NAMALWA (cell line): ENCODE results near the gene KCTD4.
"Not testable (repeated sequence)": the region's sequence is repeated elsewhere in the genome, so short reads cannot be mapped to it uniquely, and the experiment has no call there.

ENCODE experiments used
- DNase-seq: peaks from one replicate; pipeline ENCODE4 v3.0.0-alpha.2; 2015; ENCODE audit warnings: low spot score

The KCTD4 gene

DNA sequence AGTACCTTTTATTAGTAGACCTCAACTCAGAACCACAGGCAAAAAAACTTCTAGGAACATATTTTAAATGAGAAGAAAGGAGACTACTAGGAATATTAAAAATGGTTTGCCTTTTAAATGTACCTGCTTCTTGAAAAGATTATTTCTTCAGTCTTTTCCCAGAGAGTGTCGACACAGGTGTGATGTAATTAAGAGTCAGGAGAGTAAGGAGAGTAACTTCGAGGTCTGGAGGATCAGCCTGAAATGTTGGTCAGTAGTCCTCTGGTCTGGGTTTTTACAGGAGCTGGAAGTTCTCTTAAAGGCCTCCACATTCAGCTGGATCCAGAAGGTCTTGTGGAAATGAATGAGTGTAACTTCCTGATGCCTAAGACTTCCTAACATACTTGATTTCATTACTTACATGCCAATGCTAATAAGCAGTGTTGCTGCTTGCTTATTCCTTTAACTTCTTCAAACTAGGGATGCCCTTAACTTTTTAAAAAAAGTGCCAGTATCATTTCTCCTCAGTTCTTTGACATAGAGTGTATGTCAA is at the start of gene KCTD4:
TSS of gene KCTD4 (minus strand) at position 345 of the 532 bp plus-strand sequence. CDS start 6,478 bp downstream, outside the sequence.
- no peak for DNase-seq

DNA sequence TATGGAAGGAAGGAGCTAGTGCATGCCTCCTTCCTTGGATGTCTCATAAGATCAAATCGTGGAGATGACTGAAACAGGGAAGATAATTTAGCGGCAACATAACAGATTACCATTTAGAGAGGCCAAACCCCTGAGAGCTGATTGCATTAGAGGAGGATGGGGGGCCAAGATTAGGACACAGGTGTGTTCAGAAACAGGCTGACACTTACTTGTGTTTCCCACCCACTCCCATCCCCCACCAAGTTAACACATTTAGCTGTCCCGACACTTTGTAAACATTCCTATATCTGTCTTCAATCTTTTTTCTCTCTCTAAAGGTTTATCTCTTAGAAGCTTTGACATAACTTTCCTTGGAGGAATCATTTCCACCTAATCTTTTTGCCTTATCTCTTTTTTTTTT is 48.8 kb upstream of the KCTD4 start:
- no peak for DNase-seq

GRCh38 chr13:45244736-45245135 is 43.9 kb upstream of the KCTD4 start:
- not testable (repeated sequence) for DNase-seq

DNA sequence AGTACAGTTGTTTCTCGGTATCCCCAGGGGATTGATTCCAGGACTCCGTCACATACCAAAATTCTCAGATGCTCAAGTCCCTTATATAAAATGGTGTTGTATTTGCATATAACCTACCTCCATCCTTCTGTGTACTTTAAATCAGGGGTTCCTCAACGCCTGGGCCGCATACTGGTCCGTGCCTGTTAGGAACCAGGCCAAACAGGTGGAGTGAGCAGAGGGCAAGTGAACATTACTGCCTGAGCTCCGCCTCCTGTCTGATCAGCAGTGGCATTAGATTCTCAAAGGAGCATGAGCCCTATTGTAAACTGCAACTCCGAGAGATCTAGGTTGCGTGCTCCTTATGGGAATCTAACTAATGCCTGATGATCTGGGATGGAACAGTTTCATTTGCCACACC is 42.2 kb upstream of the KCTD4 start:
- DNase-seq: no peak

DNA sequence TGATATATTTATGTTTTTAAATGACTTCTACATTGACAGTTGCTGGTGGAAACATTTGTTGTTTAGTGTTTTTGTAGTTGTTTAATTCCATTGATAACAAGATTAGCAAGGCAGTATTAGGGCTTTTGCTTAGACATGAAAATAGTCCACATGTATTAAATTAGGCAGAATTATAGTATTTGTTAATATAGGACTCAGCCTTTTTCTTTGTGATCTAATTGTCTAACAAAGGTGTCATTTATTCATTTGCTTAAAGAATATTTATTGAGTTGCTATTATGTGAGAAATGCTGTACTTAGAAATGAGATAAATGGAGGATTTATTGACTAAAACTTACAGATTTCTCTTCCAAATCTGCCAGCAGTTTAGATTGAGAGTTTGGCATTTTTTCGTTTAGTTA is 41.7 kb upstream of the KCTD4 start:
- no peak for DNase-seq

DNA sequence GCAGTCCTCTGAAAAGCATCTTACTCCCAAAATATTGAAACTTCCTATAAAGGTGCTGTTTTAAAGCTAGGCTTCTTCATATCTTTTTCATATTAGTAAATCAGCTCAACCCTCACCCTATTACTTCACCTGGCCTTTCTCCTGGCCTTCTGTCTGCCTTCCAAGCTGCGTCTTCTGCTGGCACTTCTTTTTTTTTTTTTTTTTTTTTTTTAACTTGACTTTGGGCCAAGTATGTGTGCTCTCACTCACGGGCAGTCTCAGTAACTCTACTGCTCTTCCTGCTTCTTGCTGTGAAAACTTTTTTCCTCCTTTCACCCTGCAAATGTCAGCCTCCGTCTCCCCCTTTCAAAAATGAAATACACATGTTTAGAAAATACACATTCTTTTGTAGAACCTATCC is 41.2 kb upstream of the KCTD4 start:
- DNase-seq: peak; percentile 11

- no peak for DNase-seq
Observed at GRCh38 chr13:45240143-45240542, 39.3 kb upstream of the KCTD4 start.

GRCh38 chr13:45238945-45239795 is 38.3 kb upstream of the KCTD4 start:
- DNase-seq: no peak

GRCh38 chr13:45232591-45232990 is 31.7 kb upstream of the KCTD4 start:
- no peak for DNase-seq

DNA sequence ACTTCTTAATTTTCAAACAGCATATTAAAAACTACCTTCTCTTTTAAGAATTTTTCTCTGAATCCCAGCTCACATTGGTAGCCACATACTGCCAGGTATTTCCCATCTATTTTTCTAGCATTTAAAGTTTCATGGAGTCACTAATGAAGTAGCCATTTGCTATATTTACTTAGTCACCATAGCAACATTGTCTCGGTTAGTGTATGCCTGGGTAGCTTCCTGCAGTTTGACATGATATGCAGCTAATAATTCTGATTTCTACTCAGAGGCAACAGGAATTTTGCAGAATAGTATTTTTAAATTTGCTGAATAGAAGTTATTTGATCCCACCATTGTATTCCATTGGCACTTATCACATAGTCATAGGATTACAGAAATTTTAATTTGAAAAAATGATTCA is 30.9 kb upstream of the KCTD4 start:
- no peak for DNase-seq

- DNase-seq: no peak
Observed at GRCh38 chr13:45231305-45231704, 30.5 kb upstream of the KCTD4 start.

GRCh38 chr13:45229172-45229571 is 28.3 kb upstream of the KCTD4 start:
- no peak for DNase-seq

GRCh38 chr13:45228002-45228401 is 27.2 kb upstream of the KCTD4 start:
- no peak for DNase-seq

DNA sequence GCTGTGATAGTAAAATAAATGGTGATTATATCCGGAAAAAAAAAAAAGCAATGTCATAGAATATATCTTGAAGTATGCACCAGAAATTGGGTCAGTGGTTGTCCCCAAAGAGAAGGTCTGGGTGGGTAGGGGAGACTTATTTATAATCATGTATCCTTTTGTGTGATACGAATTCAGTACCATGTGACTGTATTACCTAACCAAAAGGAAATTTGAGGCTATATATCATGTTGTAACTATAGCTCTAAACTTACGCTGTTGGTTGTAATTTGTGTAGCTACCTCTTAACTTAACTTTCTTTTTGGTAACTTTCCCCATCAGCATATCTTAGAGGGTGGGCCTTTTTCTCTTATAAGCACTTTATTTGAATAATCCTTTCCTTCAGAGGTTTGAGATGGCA is 25.2 kb upstream of the KCTD4 start:
- DNase-seq: no peak

GRCh38 chr13:45225370-45225769 is 24.5 kb upstream of the KCTD4 start:
- no peak for DNase-seq

GRCh38 chr13:45224176-45224575 is 23.3 kb upstream of the KCTD4 start:
- DNase-seq: no peak

DNA sequence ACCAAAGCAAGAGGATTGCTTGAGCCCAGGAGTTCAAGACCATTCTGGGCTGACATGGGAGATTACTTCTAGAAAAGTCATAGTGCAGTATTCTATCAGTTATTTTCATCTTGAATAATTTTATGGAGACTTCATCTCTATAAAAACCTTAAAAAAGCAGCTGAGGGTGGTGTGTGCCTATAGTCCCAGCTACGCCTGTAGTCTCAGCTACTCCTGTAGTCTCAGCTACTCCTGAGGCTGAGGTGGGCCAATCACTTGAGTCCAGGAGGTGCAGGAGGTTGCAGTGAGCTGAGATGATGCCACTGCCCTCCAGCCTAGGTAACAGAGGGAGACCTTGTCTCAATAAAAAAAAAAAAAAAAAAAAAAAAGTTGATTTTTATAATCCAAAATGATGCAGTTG is 22.1 kb upstream of the KCTD4 start:
- no peak for DNase-seq

GRCh38 chr13:45222516-45222915 is 21.7 kb upstream of the KCTD4 start:
- DNase-seq: no peak

DNA sequence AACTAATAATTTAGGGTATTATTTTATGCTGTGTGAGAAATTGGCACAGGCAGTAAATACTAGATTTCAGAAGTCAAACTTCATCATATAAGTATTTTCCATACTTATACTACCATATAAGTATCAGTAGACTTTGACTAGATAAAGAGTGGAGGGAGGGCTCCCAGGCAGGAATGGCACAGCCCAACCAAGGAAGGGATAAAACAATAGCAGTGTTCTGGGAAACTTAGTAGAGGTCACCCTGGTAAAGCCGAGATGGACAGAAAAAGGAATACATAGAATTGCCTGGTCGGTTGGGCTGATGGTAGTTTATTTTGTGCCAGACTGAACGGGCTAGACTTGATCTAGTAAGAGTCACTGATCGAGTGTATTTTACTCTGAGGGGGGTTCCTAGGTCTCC is 19.6 kb upstream of the KCTD4 start:
- no peak for DNase-seq

DNA sequence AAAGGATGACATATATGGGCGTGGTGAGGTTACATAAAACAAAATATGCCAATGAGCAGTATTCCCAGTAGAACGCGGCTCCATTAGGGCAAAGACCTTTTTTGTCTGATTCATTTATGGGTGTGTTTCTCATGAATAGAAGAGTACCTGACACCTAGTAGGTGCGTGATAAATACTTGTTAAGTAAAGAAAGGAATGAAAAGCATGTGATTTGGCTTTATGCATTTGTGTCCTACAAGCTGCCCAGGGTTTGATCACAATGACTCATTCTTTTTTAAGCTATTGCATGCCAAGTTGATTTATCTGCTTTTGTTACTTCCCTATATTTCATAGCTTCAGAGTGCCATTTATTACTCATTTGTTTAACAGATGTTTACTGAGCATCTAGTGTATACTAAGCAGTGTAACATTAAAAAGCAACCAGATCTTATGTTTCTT is 19.1 kb upstream of the KCTD4 start:
- DNase-seq: no peak

DNA sequence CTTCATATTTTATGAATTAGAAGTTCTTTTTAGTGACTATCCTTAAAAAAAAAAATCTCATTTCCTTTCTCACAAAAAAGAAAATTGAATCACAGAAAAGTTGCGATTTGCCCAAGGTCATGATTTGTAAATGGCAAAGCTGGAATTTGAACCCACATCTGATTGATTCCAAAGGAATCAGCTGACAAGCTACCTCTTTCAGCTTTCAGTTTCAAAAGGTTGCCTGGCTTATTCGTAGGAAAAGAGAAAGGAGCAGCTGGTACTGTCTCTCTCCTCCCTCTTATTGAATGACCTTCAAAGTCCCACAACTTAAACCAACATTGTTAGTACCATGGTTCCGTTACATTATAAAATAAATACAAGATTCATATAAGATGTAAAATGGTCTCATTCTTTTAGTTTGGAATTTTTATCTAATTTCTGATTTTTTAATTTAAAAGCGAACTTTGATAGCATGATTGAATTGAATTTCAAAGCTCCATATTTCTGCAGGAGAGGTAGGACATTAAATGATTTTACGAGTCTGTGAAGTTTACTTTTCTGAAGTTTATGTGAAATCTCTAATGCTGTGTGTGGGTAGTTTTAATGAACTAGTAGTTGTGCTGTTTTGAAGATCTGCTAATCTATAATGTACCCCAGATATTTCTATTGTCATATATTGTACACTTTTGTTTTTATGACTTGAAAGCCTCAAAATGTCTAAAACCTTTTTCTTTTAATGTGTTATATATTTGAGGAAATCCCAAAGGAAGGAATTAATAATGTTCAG is 18.5 kb upstream of the KCTD4 start:
- DNase-seq: no peak

GRCh38 chr13:45218689-45219088 is 17.8 kb upstream of the KCTD4 start:
- DNase-seq: no peak

GRCh38 chr13:45216193-45216592 is 15.3 kb upstream of the KCTD4 start:
- no peak for DNase-seq
